Measurements from ENCODE around the gene MIGA2. TPM values are rescaled to one million over a fixed set of nuclear protein-coding genes. Genes with fewer than 3 reads are reported as not detected.

Gene MIGA2
- total and polyA plus RNA-seq, 2 experiments from 2014 or later = 19.3 to 47.8 TPM

- Mint-ChIP-seq H3K4me1 (peaks cover 5% of the 10 kb centered on the region; the same call in 1 of the 3 replicates), H3K27ac (no peak overlapping the region), H3K27me3 (ENCODE audit: insufficient read depth, low read depth, poor library complexity) (peaks cover 10% of the 10 kb centered on the region), H3K36me3 (ENCODE audit: low read depth) (peaks cover 26% of the 10 kb centered on the region), H3K9me3 (no peaks in the 10 kb centered on the region), H3K4me3 (no peak overlapping the region)
- Histone ChIP-seq H2AFZ (no peak overlapping the region), H3K27ac (ENCODE audit: low read depth) (no peak overlapping the region; the same call in 1 of the 2 replicates), H3K4me1 (ENCODE audit: insufficient read depth) (no peaks in the 10 kb centered on the region), H3K9me2 (ENCODE audit: insufficient read depth) (no peaks in the 10 kb centered on the region), H4K20me1 (replicated peaks; ENCODE audit: insufficient read depth) (peaks cover 6% of the 10 kb centered on the region; the same call in 1 of the 2 replicates), H3F3A (replicated peaks; ENCODE audit: low read depth) (no peaks in the 10 kb centered on the region), H3K4me2 (no peak overlapping the region), H3K27me3 (ENCODE audit: insufficient read depth) (no peaks in the 10 kb centered on the region), H3K79me2 (replicated peaks; ENCODE audit: insufficient read depth) (no peaks in the 10 kb centered on the region), H3K36me3 (ENCODE audit: insufficient read depth) (no peaks in the 10 kb centered on the region), H3K4me3 (no peak overlapping the region)
- TF ChIP-seq EZH2phosphoT487 (IDR thresholded peaks at IDR 0.05; ENCODE audit: unreplicated experiment) (no peak), NANOG (IDR thresholded peaks at IDR 0.05; ENCODE audit: borderline replicate concordance) (no peak), CREB1 (CRISPR knock-in tag; IDR thresholded peaks at IDR 0.05; ENCODE audit: low read depth) (no peak), CTCF (conservative IDR thresholded peaks at IDR 0.05; ENCODE audit: low read depth in 2 of 2) (no peak)
- no peak for ATAC-seq
- no peak for DNase-seq (ENCODE audit: low spot score)
These were observed 21.8 kb upstream of the MIGA2 start for GRCh38 chr9:129014608-129015007.

DNA sequence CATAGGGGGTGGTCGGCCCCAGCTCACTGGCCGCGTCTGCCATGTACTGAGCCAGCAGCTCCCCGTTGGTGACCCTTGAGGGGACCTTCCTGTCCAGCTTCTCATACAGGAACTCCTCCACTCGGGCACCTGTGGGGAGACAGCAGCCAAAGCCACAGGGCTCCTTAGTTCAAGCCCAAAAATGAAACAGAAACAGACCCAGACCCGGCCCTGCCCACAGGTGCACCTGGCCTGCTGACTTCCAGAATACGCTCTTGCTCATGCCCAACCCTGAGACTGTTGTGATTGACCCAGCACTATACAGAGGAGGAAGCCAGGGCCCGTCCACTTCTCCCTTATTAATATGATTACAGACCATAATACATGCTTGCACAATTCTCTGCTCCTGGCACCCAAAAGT, 15.3 kb upstream of the MIGA2 start:
- no peak for ATAC-seq
- H3K36me3 ChIP-seq (ENCODE audit: insufficient read depth) = no peaks in the 10 kb centered on the region
- H3K4me2 ChIP-seq = no peak overlapping the region
- no peak overlapping the region for H3K4me3 ChIP-seq
- no peaks in the 10 kb centered on the region for H3K9me2 ChIP-seq (ENCODE audit: insufficient read depth)
- Mint-ChIP-seq H3K4me1 (peaks cover 16% of the 10 kb centered on the region), H3K36me3 (ENCODE audit: low read depth) (peaks cover 9% of the 10 kb centered on the region; the same call in 2 of the 3 replicates), H3K9me3 (no peaks in the 10 kb centered on the region), H3K4me3 (no peak overlapping the region), H3K27me3 (ENCODE audit: insufficient read depth, low read depth, poor library complexity) (peaks cover 2% of the 10 kb centered on the region), H3K27ac (no peak overlapping the region)
- H3F3A ChIP-seq (replicated peaks; ENCODE audit: low read depth) = no peaks in the 10 kb centered on the region
- H2AFZ ChIP-seq = no peak overlapping the region
- H3K79me2 ChIP-seq (replicated peaks; ENCODE audit: insufficient read depth) = peaks cover 27% of the 10 kb centered on the region
- DNase-seq (ENCODE audit: low spot score) = no peak
- H3K27ac ChIP-seq (ENCODE audit: low read depth) = no peak overlapping the region
- no peak for TF ChIP-seq ZNF462 (CRISPR knock-in tag; IDR thresholded peaks at IDR 0.05)
- no peak for TF ChIP-seq EZH2 (IDR thresholded peaks at IDR 0.05; ENCODE audit: low read depth, unreplicated experiment)
- TF ChIP-seq, protein P1, sequence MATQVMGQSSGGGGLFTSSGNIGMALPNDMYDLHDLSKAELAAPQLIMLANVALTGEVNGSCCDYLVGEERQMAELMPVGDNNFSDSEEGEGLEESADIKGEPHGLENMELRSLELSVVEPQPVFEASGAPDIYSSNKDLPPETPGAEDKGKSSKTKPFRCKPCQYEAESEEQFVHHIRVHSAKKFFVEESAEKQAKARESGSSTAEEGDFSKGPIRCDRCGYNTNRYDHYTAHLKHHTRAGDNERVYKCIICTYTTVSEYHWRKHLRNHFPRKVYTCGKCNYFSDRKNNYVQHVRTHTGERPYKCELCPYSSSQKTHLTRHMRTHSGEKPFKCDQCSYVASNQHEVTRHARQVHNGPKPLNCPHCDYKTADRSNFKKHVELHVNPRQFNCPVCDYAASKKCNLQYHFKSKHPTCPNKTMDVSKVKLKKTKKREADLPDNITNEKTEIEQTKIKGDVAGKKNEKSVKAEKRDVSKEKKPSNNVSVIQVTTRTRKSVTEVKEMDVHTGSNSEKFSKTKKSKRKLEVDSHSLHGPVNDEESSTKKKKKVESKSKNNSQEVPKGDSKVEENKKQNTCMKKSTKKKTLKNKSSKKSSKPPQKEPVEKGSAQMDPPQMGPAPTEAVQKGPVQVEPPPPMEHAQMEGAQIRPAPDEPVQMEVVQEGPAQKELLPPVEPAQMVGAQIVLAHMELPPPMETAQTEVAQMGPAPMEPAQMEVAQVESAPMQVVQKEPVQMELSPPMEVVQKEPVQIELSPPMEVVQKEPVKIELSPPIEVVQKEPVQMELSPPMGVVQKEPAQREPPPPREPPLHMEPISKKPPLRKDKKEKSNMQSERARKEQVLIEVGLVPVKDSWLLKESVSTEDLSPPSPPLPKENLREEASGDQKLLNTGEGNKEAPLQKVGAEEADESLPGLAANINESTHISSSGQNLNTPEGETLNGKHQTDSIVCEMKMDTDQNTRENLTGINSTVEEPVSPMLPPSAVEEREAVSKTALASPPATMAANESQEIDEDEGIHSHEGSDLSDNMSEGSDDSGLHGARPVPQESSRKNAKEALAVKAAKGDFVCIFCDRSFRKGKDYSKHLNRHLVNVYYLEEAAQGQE (IDR thresholded peaks at IDR 0.05; ENCODE audit: unreplicated experiment) = no peak
- H4K20me1 ChIP-seq (replicated peaks; ENCODE audit: insufficient read depth) = peaks cover 11% of the 10 kb centered on the region
- no peaks in the 10 kb centered on the region; the same call in 1 of the 2 replicates for H3K4me1 ChIP-seq (ENCODE audit: insufficient read depth)
- H3K27me3 ChIP-seq (ENCODE audit: insufficient read depth) = no peaks in the 10 kb centered on the region
